Astrocyte (in vitro differentiated cells and primary cell): Measurements from ENCODE around the gene MLN.

Source experiments
- EZH2 ChIP-seq: IDR thresholded peaks from 2 replicates; pipeline ENCODE4 v1.6.1; 2012; ENCODE audit warnings: mild to moderate bottlenecking, low read length, inconsistent platforms; ENCODE audit not compliant: insufficient read depth
- TF ChIP-seq, protein P1 (sequence below): IDR thresholded peaks from 2 replicates; pipeline ENCODE4 v1.5.1; 2011; ENCODE audit warnings: low read depth, mild to moderate bottlenecking, inconsistent platforms, low read length, moderate library complexity; ENCODE audit not compliant: insufficient read depth

DNA sequence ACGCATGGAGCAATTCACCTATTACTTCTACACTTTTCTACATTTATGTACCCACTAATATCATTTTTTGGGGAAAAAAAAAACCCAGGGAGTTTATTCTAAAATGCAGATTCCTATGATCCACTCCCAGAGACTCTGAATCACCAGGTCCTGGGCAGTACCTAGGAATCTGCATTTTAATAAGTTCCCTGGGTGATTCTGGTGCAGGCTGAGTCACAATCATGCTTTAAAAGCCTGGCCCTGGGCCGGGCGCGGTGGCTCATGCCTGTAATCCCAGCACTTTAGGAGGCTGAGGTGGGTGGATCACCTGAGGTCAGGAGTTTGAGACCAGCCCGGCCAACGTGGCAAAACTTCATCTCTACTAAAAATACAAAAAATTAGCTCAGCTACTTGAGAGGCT lies 43.3 kb upstream of the MLN start:
- TF ChIP-seq, protein P1, sequence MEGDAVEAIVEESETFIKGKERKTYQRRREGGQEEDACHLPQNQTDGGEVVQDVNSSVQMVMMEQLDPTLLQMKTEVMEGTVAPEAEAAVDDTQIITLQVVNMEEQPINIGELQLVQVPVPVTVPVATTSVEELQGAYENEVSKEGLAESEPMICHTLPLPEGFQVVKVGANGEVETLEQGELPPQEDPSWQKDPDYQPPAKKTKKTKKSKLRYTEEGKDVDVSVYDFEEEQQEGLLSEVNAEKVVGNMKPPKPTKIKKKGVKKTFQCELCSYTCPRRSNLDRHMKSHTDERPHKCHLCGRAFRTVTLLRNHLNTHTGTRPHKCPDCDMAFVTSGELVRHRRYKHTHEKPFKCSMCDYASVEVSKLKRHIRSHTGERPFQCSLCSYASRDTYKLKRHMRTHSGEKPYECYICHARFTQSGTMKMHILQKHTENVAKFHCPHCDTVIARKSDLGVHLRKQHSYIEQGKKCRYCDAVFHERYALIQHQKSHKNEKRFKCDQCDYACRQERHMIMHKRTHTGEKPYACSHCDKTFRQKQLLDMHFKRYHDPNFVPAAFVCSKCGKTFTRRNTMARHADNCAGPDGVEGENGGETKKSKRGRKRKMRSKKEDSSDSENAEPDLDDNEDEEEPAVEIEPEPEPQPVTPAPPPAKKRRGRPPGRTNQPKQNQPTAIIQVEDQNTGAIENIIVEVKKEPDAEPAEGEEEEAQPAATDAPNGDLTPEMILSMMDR: no peak
- no peak for TF ChIP-seq EZH2
